Sciatic nerve (tissue), 2 donors: ENCODE data around the gene PTPRN2. TPM values are rescaled to one million over a fixed set of nuclear protein-coding genes. Genes with fewer than 3 reads are reported as not detected.
A peak's percentile ranks its signal among the peaks of the same experiment; 100 is the strongest.
"Not testable (repeated sequence)": the region's sequence is repeated elsewhere in the genome, so short reads cannot be mapped to it uniquely, and the experiment has no call there.

ENCODE experiments used
- ATAC-seq: fragments of 200-7000 bp; cut with Tn5 transposase; one replicate; pipeline ENCODE4 v1.9.1; 2020; ENCODE audit warnings: mild to moderate bottlenecking, moderate library complexity
- DNase-seq: peaks from one replicate; pipeline ENCODE4 v3.0.0-alpha.2; 2020; ENCODE audit warnings: low spot score
- intact Hi-C: fragments of 100-400 bp; cut with DNase I; formaldehyde crosslinking; loops from one replicate; pipeline ENCODE4 v1.14.2; 2022
- total RNA-seq: library from RNA; stranded (reverse); fragmentation: NEBNext Ultra II Directional; extraction: Animal tissue kit (Norgen Biotek cat#: 25700); gene quantifications from one replicate; pipeline ENCODE4 v1.2.1, GENCODE V29; 2021
- donor health status: DM: no; HTN: no; CAD: no.
- donor health status: DM: no; HTN: no; CAD: no.

Gene PTPRN2
- total RNA-seq, result 12.7 TPM

- DNase-seq (peak; percentile 77), ATAC-seq (peak; percentile 87)
- intact Hi-C loops, result no loop called here
Measured at GRCh38 chr7:158587162-158588084, at the start of gene PTPRN2. Gene PTPRN2, minus strand, starts transcription at chr7:158587823.

- intact Hi-C loops, result no loop called here
- ATAC-seq (no peak), DNase-seq (no peak)
Measured at GRCh38 chr7:158633055-158633956, 45.7 kb upstream of the PTPRN2 start.

GRCh38 chr7:158631574-158632195, 44.1 kb upstream of the PTPRN2 start:
- ATAC-seq, result no peak
- intact Hi-C loops, result no loop called here
- DNase-seq, result no peak

DNA sequence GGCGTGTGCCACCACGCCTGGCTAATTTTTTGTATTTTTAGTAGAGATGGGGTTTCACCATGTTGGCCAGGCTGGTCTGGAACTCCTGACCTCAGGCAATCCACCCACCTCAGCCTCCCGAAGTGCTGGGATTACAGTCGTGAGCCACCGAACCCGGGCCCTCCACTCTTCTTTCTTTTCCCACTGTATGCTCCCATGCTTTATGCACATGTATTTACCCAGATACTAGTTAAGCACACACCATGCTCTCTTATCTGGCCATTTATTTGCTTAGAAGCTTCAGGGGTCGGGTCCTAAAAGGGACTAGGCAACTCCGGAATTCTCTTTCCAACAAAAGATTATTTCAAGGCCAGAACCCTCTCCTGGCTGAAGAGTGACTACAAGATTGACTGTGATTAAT, 38.7 kb upstream of the PTPRN2 start:
- DNase-seq, intact Hi-C loops, ATAC-seq: not testable (repeated sequence)

GRCh38 chr7:158623241-158623640, 35.6 kb upstream of the PTPRN2 start:
- intact Hi-C loops, result no loop called here
- no peak for ATAC-seq
- no peak for DNase-seq

GRCh38 chr7:158620839-158621441, 33.3 kb upstream of the PTPRN2 start:
- intact Hi-C loops, result no loop called here
- ATAC-seq (no peak), DNase-seq (no peak)

DNA sequence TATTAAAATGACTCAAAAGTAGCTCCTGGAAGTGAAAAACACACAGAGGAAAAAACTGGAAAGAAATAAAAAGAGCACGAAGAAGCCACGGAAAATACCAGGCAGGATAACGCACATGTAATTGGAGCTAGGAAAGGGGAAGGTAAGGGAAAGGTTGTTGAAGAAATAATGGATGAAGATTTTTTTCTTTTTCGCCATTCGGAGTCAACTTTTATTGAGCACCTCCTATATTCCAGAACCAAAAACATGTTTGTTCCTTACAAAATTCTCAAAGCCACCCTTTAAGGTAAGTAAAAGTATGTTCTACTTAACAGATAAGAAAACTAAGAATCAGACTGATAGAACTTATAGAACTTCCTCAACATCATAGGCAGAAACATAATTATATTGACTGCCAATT, 32.8 kb upstream of the PTPRN2 start:
- ATAC-seq, result no peak
- intact Hi-C loops, result no loop called here
- no peak for DNase-seq

DNA sequence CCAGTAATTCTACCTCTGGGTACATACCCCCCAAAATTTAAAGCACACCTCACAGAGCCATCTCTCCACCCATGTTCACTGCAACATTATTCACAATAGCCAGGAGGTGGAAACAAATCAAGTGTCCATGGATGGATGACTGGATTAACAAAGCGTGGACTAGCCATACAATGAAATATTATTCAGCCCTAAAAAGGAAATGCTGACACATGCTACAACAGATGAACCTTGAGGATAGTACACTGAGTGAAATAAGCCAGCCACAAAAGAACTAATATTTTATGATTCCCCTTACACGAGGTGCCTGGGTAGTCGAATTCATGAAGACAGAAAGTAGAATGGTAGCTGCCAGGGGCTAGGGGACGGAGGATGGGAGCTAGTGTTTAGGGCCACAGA, 31.1 kb upstream of the PTPRN2 start:
- no peak for ATAC-seq
- no peak for DNase-seq
- intact Hi-C loops, result no loop called here

GRCh38 chr7:158617737-158618128, 30.1 kb upstream of the PTPRN2 start:
- DNase-seq (no peak), ATAC-seq (peak; percentile 96)
- intact Hi-C loops, result no loop called here

DNA sequence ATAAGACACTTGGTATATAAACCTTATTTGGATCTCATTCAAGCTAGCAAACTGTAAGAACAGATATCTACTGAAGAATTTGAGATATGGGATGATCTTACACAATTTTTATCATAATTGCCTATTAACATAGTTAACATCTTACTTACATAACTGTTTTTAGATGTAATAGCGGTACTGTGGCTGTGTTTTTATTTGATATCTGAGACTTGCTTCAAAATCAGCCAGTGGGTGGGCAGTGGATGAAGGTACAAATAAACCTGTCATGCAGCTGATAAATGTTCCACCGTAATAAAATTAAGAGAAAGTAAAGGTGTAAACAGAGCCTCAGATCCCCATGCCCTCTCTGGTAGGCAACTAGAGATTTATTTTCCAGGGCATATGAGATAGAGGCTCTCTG, 28.4 kb upstream of the PTPRN2 start:
- DNase-seq, result no peak
- intact Hi-C loops, result no loop called here

GRCh38 chr7:158614700-158615099, 27.1 kb upstream of the PTPRN2 start:
- ATAC-seq (peak; percentile 63), DNase-seq (no peak)
- intact Hi-C loops, result no loop called here

More for the DNA sequence above, 28.4 kb upstream of the PTPRN2 start:
- no peak for ATAC-seq

GRCh38 chr7:158613481-158613880, 25.9 kb upstream of the PTPRN2 start:
- intact Hi-C loops, result no loop called here

DNA sequence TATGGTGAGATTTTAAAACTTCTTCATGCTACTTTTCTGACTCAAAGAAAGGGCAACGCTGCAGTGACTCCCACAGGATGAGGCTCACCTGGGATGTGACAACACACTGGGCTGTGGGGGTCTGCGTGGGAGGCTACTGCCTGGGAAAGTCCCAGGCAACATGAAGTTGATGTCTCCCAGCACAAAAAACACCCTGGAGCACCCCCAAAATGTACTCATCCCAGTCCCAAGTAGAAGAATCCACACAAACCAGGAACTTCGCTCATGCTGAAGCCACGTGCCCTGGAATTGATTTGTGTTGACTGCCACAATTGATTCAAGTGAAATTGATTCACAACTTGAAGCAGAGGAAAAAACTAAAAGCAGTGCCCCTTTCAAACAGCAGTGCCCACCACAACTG, 24.9 kb upstream of the PTPRN2 start:
- ATAC-seq, result no peak
- intact Hi-C loops, result no loop called here

More at GRCh38 chr7:158613481-158613880, 25.9 kb upstream of the PTPRN2 start:
- no peak for DNase-seq
- no peak for ATAC-seq

GRCh38 chr7:158611541-158611940, 23.9 kb upstream of the PTPRN2 start:
- intact Hi-C loops, result no loop called here
- DNase-seq, result no peak
- no peak for ATAC-seq

More for the DNA sequence above, 24.9 kb upstream of the PTPRN2 start:
- DNase-seq, result no peak

- intact Hi-C loops, result no loop called here
- no peak for ATAC-seq
- DNase-seq, result no peak
Measured at GRCh38 chr7:158609313-158609974, 21.8 kb upstream of the PTPRN2 start.

- intact Hi-C loops, result no loop called here
- no peak for DNase-seq
- no peak for ATAC-seq
Measured at GRCh38 chr7:158607563-158607962, 19.9 kb upstream of the PTPRN2 start.

DNA sequence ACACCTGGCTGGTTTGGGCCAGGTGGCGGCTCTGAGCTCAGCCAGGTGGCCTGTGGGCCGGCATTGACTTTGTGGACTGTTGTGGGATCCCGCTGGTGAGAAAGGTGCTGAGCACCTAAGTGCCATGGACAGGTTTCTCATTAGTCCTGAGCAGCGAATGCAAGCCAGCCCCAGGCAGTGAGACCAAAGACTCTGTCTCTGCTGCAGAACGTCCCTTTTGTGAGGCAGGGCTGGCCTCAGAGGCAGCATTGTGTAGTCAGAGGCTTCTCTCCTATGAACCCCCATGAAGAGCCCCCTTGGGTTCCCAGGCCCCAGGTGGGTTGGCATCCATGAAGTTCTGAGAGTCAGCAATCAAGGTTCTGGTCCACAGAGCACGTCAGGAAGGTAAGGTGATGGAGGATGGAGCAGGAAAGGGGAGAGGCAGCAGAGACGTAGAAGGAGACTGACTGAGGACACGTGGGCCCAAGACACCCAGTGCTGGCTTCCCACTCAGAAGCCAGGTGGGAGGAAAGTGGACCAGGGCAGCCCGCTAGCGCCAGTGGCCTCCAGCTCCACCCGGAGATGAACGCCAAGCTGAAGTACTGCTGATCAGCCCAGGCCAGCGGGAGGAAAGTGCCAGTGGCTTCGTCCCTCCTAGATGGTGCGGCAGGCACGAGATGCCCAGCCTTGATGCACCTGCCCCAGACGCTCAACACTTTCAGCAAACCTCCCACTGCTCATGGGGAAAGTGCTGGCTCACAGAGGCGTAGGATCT, 19.2 kb upstream of the PTPRN2 start:
- intact Hi-C loops, result no loop called here
- no peak for DNase-seq
- no peak for ATAC-seq

DNA sequence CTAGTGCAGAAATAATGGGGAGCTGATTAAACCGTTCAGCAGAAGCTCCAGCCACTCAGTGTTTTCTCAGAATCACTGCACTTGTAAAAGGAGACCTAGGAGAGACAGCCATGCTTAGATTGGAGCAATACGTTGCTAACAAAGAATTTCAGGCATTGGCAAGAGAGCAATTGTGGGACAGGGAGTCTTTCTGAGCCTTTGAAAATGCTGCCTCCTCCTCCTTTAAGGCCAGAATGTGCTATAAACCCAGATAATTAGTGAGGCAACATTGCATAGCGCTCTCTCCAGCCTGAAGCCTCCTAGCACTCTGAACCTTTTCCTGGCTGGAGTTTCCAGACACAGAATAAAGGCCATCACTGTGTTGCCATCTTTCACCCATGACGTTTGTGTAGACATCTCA, 18.5 kb upstream of the PTPRN2 start:
- intact Hi-C loops, result no loop called here
- ATAC-seq, result no peak

More for the DNA sequence above, 18.5 kb upstream of the PTPRN2 start:
- DNase-seq, result no peak
